ENCODE results near the gene TMC1. TPM values are rescaled to one million over a fixed set of nuclear protein-coding genes. Genes with fewer than 3 reads are reported as not detected.
A peak's percentile ranks its signal among the peaks of the same experiment; 100 is the strongest.
"Not testable (repeated sequence)": the region's sequence is repeated elsewhere in the genome, so short reads cannot be mapped to it uniquely, and the experiment has no call there.

The TMC1 gene
- total RNA-seq, 2 donors from 2014 or later: 0.69 to 1.00 TPM

- intact Hi-C loops (cut with DNase I); DNase-seq (ENCODE audit: low spot score): not testable (repeated sequence)
These were observed 397 bp upstream of the TMC1 start for GRCh38 chr9:72521011-72521410.

GRCh38 chr9:72524820-72525540 is 3.6 kb downstream of the TMC1 start:
- DNase-seq (ENCODE audit: low spot score): no peak

GRCh38 chr9:72526901-72527800 is 5.7 kb downstream of the TMC1 start:
- intact Hi-C loops (cut with DNase I): no loop called here
- peak; percentile 89 for DNase-seq (ENCODE audit: low spot score)

More at GRCh38 chr9:72524820-72525540, 3.6 kb downstream of the TMC1 start:
- intact Hi-C loops (cut with DNase I): no loop called here

DNA sequence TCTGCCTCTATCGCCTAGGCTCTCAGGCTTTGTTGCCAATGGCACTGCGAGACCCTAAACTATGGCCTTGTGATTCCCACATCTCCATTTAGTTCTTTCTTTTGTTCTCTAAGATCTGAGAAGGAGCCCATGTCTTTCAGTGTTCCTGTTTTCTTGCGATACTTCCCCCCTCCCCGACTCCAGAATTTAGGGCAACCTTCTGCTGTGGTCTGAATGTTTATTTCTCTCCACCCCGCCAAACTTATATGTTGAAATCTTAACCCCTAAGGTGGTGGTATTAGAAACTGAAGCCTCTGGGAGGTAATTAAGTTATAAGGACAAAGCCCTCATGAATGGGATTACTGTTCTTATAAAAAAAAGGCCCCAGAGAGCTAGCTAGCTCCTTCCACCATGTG is 6.4 kb downstream of the TMC1 start:
- intact Hi-C loops (cut with DNase I): no loop called here
- DNase-seq (ENCODE audit: low spot score): no peak

GRCh38 chr9:72529531-72529930 is 8.1 kb downstream of the TMC1 start:
- intact Hi-C loops (cut with DNase I): no loop called here

DNA sequence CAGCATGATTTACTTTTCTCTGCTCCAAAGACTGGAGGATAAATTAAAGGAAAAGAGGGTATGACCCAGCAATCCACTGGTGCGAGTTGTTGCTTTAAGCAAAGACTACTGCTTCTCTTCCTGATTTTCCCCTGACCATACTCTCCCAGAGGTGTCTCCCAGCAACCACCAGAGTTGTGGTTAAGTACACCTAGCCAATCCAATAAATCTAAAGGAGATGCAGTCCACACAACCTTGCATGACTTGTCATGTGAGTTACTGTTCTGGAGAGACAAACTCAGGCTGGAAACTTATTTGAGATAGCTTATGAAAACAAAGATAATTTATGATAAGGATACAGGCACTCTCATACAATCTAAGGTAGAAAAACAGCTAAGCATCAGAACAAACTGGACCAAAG is 11.9 kb downstream of the TMC1 start:
- DNase-seq (ENCODE audit: low spot score): no peak
- intact Hi-C loops (cut with DNase I): no loop called here

More at GRCh38 chr9:72529531-72529930, 8.1 kb downstream of the TMC1 start:
- no peak for DNase-seq (ENCODE audit: low spot score)

- no peak for DNase-seq (ENCODE audit: low spot score)
- intact Hi-C loops (cut with DNase I): no loop called here
These were observed 13.5 kb downstream of the TMC1 start for GRCh38 chr9:72534931-72535330.

DNA sequence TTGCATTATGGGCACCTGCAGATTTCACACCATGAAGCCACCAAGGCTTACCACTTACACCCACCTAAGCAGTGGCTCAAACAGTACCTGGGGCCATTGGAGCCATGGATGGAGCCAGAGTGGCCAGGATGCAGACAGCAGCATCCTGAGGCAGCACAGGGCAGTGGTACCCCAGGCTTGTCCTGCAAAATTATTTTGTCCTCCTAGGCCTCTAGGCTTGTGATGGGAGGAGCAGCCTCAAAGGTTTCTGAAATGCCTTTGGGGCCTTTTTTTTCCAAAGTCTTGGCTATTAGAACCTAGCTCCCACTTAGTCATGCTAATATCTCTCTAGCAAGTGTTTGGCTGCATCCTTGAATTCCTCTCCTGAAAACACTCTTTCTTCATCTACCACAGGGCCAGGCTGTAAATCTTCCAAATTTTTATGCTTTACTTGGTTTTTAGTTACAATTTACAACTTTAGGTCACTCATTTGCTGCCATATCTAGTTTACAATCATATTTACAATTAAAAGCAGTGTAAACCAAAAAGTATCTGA is 15.7 kb downstream of the TMC1 start:
- intact Hi-C loops (cut with DNase I): no loop called here
- DNase-seq (ENCODE audit: low spot score): no peak

DNA sequence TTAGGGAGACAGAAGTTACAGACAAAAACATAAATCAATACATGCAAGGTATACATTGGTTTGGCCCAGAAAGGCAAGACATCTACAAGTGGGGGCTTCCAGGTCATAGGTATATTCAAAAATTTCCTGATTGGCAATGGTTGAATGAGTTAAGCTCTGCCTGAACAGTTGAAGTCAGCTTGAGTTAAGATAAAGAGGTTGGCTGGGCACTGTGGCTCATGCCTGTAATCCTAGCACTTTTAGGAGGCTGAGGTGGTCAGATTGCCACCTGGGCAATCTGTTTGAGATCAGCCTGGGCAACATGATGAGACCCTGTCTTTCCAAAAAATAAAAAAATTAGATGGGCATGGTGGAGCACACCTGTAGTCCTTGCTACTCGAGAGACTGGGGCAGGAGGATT is 16.3 kb downstream of the TMC1 start:
- intact Hi-C loops (cut with DNase I): no loop called here

GRCh38 chr9:72538921-72539702 is 17.7 kb downstream of the TMC1 start:
- intact Hi-C loops (cut with DNase I): no loop called here
- no peak for DNase-seq (ENCODE audit: low spot score)

More for the DNA sequence above, 16.3 kb downstream of the TMC1 start:
- DNase-seq (ENCODE audit: low spot score): no peak

DNA sequence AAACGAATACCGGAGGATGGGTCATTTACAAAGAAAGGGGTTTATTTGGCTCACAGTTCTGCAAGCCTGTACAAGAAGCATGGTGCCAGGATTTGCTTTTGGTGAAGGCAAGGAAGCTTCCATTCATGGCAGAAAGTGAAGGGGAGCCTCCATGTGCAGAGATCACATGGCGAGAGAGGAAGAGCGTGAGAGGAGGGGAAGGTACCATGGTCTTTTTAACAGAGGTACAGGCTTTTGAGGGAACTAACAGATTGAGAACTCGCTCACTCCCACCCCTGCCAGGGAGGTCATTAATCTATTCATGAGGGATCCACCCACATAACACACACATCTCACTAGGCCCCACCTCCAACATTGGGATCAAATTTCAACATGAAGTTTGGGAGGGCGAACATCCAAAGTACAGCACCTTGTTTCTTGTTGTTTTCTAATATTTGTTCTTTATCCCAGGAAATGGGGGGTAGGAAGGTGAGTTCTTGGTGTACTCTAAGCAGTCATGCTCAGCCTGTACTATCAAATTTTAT is 18.5 kb downstream of the TMC1 start:
- intact Hi-C loops (cut with DNase I): no loop called here

DNA sequence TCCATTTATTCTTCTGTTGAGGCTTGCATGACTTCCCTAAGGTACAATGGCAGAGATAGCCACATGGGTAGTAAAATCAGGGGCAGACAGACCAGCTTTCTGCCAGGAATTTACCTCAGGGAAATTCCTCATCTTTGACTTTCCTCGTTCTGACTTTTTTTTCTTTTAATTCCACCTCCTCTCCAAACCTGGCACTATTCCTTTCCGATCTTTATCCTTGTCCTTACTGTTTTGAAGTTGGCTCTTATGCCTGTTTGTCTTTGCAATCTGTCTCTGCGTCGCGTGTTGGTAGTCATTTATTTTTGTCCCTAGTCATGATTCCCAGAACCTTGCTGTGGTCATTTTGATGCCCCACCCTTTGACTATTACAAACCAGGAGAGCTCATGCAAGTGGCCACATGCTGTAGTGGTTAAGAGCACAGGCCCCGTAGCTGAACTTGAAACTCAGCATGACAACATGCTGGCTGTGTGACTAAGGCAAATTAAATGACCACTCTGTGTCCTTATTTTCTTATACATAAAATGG is 19.0 kb downstream of the TMC1 start:
- intact Hi-C loops (cut with DNase I): no loop called here
- DNase-seq (ENCODE audit: low spot score): no peak

More for the DNA sequence above, 18.5 kb downstream of the TMC1 start:
- no peak for DNase-seq (ENCODE audit: low spot score)

DNA sequence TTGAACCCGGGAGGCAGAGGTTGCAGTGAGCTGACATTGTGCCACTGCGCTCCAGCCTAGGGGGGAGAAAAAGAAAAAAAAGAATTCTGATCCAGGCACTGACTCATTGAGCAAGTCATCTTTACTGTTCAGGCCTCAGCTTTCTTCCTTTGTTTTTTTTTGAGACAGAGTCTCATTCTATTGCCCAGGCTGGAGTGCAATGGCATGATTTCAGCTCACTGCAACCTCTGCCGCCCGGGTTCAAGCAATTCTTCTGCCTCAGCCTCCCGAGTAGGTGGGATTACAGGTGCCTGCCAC is 21.1 kb downstream of the TMC1 start:
- intact Hi-C loops (cut with DNase I); DNase-seq (ENCODE audit: low spot score): not testable (repeated sequence)

DNA sequence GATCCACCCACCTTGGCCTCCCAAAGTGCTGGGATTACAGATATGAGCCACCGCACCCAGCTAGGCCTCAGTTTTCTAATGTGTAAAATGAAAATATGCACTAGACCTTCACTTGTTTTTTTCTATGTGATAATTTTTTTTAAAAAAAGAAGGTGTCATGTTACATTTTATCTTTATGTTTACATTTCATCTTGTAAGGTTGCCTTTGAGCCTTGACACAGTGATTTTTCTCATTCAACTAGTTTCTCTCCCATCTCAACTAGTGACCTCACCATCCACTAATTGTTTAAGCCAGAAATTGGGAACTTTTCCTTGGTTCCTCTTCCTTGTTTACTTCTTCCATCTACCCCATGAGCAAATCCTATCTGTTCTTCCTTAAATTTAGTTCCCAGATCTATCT is 21.5 kb downstream of the TMC1 start:
- DNase-seq (ENCODE audit: low spot score): no peak
- intact Hi-C loops (cut with DNase I): no loop called here

- DNase-seq (ENCODE audit: low spot score): no peak
- intact Hi-C loops (cut with DNase I): no loop called here
These were observed 29.9 kb downstream of the TMC1 start for GRCh38 chr9:72551306-72551705.

DNA sequence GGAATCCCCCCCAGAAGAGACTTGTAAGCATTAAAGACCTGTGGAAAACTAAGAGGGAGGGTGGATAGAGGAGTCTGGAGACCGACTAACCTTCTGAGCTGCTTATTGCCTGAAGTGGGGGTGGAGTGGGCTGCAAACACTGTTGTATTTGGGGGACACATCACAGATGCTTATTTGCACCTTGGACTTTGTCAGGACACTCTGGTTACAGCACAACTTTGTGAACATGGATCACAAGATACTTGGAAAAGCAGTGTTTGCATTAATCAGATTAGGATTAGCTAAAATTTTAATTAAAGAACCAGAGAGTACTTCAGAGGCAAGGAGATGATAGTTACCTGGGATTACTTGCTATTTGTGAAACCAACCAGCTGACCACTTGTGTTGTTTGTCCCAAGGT is 30.9 kb downstream of the TMC1 start:
- intact Hi-C loops (cut with DNase I): no loop called here
- DNase-seq (ENCODE audit: low spot score): no peak

DNA sequence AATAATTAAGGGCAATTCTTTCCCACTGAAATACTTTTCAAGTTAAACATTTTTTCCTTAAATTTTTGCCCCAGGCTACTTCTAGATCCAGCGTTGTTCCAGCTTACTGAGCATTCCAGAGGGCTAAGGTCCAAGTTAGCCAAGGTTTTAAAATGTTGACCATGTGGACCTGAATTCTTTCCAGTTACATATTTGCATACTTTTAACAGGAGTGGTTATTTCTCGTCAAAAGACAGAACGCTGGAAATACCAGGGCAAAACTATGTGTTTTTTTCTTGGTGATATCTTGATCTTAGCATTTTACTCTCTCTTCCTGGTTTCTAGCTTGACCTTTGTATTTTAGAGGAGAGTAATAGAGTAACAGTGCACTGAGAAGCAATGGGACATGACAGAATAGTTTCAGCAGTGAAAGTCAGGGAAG is 32.8 kb downstream of the TMC1 start:
- DNase-seq (ENCODE audit: low spot score): no peak

DNA sequence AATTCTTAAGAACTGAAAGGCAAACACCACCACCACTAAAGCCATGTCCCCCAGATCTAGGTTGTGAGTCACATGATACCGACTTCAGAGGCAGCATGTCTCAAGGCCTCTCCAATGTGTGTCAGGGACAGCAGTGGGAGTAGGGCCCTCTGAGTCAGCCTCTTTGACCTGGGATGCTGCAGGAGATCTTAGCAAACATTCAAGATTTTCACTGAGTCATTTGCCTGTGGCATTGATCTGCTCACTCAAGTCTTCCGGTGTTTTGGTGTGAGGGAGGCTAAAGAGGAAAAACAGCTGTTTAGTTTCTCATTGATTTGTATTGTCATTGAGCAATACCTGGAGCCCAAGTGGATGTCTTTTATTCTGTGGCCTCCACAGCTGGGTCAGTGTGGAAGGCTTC is 36.1 kb downstream of the TMC1 start:
- intact Hi-C loops (cut with DNase I): no loop called here
- no peak for DNase-seq (ENCODE audit: low spot score)

More for the DNA sequence above, 32.8 kb downstream of the TMC1 start:
- intact Hi-C loops (cut with DNase I): no loop called here

DNA sequence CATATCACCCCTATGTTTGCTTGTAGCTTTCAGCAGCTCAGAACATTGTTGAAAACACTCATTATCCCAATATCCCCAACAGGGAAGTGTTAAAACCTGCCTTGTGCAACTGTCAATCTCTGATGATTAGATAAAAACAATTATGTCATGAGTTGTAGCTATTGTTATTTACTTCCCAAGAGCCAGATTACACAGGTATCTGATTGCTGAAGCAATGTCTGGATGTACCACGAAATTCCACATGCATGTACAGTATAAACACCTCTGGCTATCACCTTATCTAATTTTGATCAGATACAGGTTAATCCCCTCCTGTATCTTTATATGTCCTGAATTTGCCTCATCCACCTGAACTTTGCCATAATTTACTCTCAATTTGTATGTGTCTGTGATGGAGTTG is 38.7 kb downstream of the TMC1 start:
- intact Hi-C loops (cut with DNase I): no loop called here
- no peak for DNase-seq (ENCODE audit: low spot score)
